Measurements from ENCODE around the gene WDR1. TPM values are rescaled to one million over a fixed set of nuclear protein-coding genes. Genes with fewer than 3 reads are reported as not detected.
A peak's percentile ranks its signal among the peaks of the same experiment; 100 is the strongest.

WDR1 gene, protein sequence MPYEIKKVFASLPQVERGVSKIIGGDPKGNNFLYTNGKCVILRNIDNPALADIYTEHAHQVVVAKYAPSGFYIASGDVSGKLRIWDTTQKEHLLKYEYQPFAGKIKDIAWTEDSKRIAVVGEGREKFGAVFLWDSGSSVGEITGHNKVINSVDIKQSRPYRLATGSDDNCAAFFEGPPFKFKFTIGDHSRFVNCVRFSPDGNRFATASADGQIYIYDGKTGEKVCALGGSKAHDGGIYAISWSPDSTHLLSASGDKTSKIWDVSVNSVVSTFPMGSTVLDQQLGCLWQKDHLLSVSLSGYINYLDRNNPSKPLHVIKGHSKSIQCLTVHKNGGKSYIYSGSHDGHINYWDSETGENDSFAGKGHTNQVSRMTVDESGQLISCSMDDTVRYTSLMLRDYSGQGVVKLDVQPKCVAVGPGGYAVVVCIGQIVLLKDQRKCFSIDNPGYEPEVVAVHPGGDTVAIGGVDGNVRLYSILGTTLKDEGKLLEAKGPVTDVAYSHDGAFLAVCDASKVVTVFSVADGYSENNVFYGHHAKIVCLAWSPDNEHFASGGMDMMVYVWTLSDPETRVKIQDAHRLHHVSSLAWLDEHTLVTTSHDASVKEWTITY
- 207 and 326 TPM in 2 replicates for polyA plus RNA-seq (2011; rRNA removed)
- 347 and 391 TPM in 2 replicates for polyA plus RNA-seq (2012; cell fraction: cytosol; rRNA removed)
- 453 and 488 TPM in 2 replicates for polyA plus RNA-seq (2012; cell fraction: nucleus; rRNA removed)
- 251 to 278 TPM (median 266 TPM) in 3 replicates for polyA plus RNA-seq (2017; fragmentation: RNase III; extraction: RNeasy Plus Mini Kit Qiagen cat#74134 plus additional on column Dnase treatment)
- polyA minus RNA-seq (2011; rRNA and poly(A)+ RNA removed): 249 and 252 TPM in 2 replicates

DNA sequence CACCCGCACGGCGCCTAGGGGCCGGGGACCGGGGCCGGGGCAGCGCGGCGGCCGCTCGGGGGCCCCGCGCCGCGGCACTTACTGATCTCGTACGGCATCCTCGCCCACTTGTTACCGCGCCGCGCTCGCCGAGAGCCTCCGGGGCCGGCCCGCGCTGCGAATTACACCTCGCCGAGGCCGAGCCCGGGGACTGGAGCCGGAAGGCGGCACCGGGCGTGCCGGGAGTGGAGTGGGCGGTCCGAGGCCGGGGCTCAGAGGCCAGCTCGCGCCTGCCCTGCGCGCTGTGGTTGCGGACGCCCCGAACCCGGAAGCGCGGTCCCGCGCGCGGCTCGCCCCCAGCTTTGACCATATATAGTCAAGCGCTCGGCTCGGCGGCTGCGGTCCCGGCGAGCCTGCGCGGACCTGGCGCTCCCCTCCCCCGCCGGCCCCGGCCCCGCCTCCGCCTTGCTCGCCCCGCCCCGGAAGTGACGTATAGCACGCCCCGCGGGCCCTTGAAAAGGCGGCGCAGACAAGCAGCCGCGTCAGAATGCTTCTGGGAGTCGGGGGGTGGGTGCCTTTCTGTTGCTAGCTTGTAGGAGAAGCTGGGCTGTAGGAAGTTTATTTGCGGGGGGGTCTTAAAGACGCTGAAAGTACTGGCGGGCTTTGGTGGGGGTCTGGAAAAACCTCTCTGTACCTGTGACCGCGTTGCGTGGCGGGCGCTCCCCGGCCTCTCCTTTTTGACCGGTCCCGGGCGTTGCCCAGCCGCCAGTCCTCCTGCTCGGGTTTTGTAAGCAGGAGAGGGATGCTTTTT lies at the start of gene WDR1:
TSS of gene WDR1 (minus strand) at position 231 of the 790 bp plus-strand sequence. CDS start at position 98, 133 bp downstream.
- 1% methylated on average over 14 of the region's 97 CpGs for WGBS (ENCODE audit: missing lambda C conversion rate)
- peak within 1 kb of the TSS; percentile 92 to 100 for H3K27ac ChIP-seq
- no peak for FAIRE-seq
- peak; percentile 94 to 96 for ATAC-seq
- DNase-seq (ENCODE audit: low read depth in 1 of 2, low spot score in 1 of 2): peak; percentile 72 to 89
- H3K4me2 ChIP-seq: peak within 1 kb of the TSS; percentile 98
- H3K9me3 ChIP-seq: no peaks in the 10 kb centered on the region
- peaks cover 20% of the 10 kb centered on the region for H3K4me1 ChIP-seq
- CTCF ChIA-PET: interaction anchor here (0.7 to 1.1 kb wide), 2 partner anchors 10 to 39 kb away, joined by 3 read pairs; no protein-coding TSS in a partner anchor
- POLR2A ChIA-PET: interaction anchor here (0.7 to 2.0 kb wide), 9 partner anchors 9 to 110 kb away, joined by 3 to 29 read pairs (median 5); no protein-coding TSS in a partner anchor
- peak within 1 kb of the TSS; percentile 60 for H3K4me3 ChIP-seq
- TF ChIP-seq, protein P1, sequence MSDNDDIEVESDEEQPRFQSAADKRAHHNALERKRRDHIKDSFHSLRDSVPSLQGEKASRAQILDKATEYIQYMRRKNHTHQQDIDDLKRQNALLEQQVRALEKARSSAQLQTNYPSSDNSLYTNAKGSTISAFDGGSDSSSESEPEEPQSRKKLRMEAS (IDR thresholded peaks at IDR 0.05): peak; percentile 20; the same call in 1 of the 2 replicates
- TF ChIP-seq CEBPB (IDR thresholded peaks at IDR 0.05) (no peak), RARB (CRISPR knock-in tag; IDR thresholded peaks at IDR 0.05) (peak; percentile 63; the same call in 1 of the 2 replicates), POLR2A (IDR thresholded peaks at IDR 0.05; ENCODE audit: low read length) (peak; percentile 83), TP53 (CRISPR knock-in tag; IDR thresholded peaks at IDR 0.05) (no peak), CBX8 (IDR thresholded peaks at IDR 0.05) (no peak), ESRRA (IDR thresholded peaks at IDR 0.05; ENCODE audit: borderline replicate concordance, low read length) (no peak), EHMT2 (IDR thresholded peaks at IDR 0.05; ENCODE audit: low read depth) (no peak), ZNF302 (CRISPR knock-in tag; IDR thresholded peaks at IDR 0.05) (no peak), HOXA7 (CRISPR knock-in tag; IDR thresholded peaks at IDR 0.05) (peak; percentile 70; the same call in 1 of the 2 replicates), RAD21 (conservative IDR thresholded peaks at IDR 0.05 in 1 of 2, IDR thresholded peaks at IDR 0.05 in 1 of 2) (no peak), POLR2AphosphoS2 (conservative IDR thresholded peaks at IDR 0.05; ENCODE audit: low read length) (no peak), EHF (CRISPR knock-in tag; IDR thresholded peaks at IDR 0.05) (no peak), GATA3 (IDR thresholded peaks at IDR 0.05; ENCODE audit: borderline replicate concordance) (no peak), KDM5A (IDR thresholded peaks at IDR 0.05) (no peak), NR3C1 (IDR thresholded peaks at IDR 0.05) (no peak), ZC3H11A (IDR thresholded peaks at IDR 0.05) (no peak), FOXS1 (CRISPR knock-in tag; IDR thresholded peaks at IDR 0.05) (no peak), HEYL (CRISPR knock-in tag; IDR thresholded peaks at IDR 0.05) (no peak), JUN (IDR thresholded peaks at IDR 0.05) (peak; percentile 72 to 95; a peak in 4 of 5 replicates), RCOR1 (IDR thresholded peaks at IDR 0.05; ENCODE audit: low read depth, low read length) (no peak), BHLHE40 (IDR thresholded peaks at IDR 0.05; ENCODE audit: low read depth, low read length) (no peak), HOXB13 (CRISPR knock-in tag; IDR thresholded peaks at IDR 0.05; ENCODE audit: low read depth) (no peak), HDAC2 (IDR thresholded peaks at IDR 0.05) (no peak), HOXB5 (CRISPR knock-in tag; IDR thresholded peaks at IDR 0.05) (no peak), CHD4 (IDR thresholded peaks at IDR 0.05; ENCODE audit: borderline replicate concordance) (no peak), MAZ (IDR thresholded peaks at IDR 0.05; ENCODE audit: borderline replicate concordance, low read depth, low read length) (no peak), PHF8 (IDR thresholded peaks at IDR 0.05; ENCODE audit: borderline replicate concordance, low read depth) (peak; percentile 80; the same call in 1 of the 2 replicates)
- TF ChIP-seq, protein P2, sequence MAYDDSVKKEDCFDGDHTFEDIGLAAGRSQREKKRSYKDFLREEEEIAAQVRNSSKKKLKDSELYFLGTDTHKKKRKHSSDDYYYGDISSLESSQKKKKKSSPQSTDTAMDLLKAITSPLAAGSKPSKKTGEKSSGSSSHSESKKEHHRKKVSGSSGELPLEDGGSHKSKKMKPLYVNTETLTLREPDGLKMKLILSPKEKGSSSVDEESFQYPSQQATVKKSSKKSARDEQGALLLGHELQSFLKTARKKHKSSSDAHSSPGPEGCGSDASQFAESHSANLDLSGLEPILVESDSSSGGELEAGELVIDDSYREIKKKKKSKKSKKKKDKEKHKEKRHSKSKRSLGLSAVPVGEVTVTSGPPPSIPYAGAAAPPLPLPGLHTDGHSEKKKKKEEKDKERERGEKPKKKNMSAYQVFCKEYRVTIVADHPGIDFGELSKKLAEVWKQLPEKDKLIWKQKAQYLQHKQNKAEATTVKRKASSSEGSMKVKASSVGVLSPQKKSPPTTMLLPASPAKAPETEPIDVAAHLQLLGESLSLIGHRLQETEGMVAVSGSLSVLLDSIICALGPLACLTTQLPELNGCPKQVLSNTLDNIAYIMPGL (CRISPR knock-in tag; IDR thresholded peaks at IDR 0.05; ENCODE audit: borderline replicate concordance): no peak
- TF ChIP-seq, protein P3, sequence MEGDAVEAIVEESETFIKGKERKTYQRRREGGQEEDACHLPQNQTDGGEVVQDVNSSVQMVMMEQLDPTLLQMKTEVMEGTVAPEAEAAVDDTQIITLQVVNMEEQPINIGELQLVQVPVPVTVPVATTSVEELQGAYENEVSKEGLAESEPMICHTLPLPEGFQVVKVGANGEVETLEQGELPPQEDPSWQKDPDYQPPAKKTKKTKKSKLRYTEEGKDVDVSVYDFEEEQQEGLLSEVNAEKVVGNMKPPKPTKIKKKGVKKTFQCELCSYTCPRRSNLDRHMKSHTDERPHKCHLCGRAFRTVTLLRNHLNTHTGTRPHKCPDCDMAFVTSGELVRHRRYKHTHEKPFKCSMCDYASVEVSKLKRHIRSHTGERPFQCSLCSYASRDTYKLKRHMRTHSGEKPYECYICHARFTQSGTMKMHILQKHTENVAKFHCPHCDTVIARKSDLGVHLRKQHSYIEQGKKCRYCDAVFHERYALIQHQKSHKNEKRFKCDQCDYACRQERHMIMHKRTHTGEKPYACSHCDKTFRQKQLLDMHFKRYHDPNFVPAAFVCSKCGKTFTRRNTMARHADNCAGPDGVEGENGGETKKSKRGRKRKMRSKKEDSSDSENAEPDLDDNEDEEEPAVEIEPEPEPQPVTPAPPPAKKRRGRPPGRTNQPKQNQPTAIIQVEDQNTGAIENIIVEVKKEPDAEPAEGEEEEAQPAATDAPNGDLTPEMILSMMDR (IDR thresholded peaks at IDR 0.05): no peak
- TF ChIP-seq, protein P4, sequence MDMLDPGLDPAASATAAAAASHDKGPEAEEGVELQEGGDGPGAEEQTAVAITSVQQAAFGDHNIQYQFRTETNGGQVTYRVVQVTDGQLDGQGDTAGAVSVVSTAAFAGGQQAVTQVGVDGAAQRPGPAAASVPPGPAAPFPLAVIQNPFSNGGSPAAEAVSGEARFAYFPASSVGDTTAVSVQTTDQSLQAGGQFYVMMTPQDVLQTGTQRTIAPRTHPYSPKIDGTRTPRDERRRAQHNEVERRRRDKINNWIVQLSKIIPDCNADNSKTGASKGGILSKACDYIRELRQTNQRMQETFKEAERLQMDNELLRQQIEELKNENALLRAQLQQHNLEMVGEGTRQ (IDR thresholded peaks at IDR 0.05): no peak
- TF ChIP-seq, protein P5, sequence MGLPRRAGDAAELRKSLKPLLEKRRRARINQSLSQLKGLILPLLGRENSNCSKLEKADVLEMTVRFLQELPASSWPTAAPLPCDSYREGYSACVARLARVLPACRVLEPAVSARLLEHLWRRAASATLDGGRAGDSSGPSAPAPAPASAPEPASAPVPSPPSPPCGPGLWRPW (IDR thresholded peaks at IDR 0.05): no peak
